GM18508 (cell line): ENCODE measurements around the gene CYB5RL.
"Not testable (repeated sequence)": the region's sequence is repeated elsewhere in the genome, so short reads cannot be mapped to it uniquely, and the experiment has no call there.

Experiments
- ATAC-seq: cut with Tn5 transposase; IDR thresholded peaks from one replicate; pipeline ENCODE4 v1.9.1; 2021; ENCODE audit warnings: moderate number of reproducible peaks; ENCODE audit not compliant: insufficient read depth, unreplicated experiment

The CYB5RL gene

GRCh38 chr1:54199765-54200518 is at the start of gene CYB5RL, which contains the start of gene MRPL37:
Gene CYB5RL (minus strand): TSS chr1:54200030. CDS start chr1:54195616, 4,414 bp downstream.
Gene MRPL37 (plus strand): TSS chr1:54200167. CDS start chr1:54200244, 77 bp downstream.
- ATAC-seq = peak; percentile 83

DNA sequence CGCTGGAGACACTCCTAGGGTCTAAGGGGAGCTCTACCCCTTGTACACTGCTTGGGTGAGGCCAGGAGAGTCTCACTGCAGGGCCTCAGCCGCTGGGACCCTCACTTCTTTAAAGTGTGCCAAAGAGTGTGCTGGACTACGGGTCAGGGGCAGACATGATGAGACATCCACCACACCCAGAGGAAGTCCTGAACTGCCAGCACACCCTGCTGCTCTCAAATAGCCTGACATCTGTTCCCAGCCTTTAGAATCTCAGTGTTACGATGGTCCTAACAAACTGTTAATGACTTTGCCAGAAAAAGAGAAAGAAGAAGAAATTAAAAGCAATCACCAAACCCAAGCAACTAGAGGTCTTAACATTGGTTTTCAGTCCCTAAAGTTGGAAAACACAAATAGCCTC is 49.1 kb upstream of the CYB5RL start:
- no peak for ATAC-seq

- ATAC-seq = no peak
These were observed 48.2 kb upstream of the CYB5RL start for GRCh38 chr1:54247863-54248515.

DNA sequence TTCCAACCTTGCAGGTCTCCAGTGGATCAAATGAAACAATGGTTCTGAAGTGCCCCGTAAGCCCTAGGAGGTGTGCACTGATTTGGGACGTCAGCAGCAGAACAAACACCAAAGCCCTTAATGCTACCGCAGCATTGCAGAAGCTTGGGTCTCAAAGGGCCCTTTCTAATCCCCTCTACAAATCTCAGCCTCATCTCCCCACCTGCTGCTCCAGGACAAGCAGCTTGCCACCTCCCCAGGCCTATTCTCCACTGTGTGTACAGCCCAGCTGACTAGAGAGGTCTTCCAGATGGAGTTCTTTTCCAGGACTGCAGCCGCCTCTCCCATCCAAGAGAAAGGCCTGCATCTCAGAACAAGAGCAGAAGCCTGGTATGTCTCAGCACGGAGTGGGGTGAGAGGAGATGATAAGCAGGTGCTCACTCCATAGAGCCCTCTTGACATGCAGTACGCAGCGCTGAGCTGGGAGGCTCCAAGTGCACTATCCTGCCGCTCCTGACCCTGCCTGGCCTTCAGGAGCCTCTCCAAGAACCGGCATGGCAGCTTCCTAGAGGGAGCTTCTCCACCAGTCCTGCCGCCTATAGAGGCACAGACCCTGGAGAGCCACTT is 46.4 kb upstream of the CYB5RL start:
- ATAC-seq = no peak

DNA sequence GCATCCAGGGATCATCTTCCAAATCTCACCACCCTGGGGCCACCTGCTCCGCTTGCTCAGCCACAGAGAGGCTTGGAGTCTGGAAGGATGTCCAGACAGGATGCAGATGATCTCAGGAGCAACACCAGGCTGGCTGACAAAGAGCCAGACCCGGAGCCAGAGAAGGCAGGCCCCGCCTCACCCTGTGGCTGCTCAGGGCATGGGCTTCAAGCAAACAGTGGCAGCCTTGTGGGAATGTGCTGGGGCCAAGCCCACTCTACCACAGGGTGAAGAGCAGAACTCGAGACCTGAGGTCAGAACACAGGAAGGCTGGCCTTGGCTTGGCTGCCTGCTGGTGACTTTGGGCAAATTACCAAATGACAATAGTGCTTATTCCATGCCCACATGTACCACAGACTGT is 45.7 kb upstream of the CYB5RL start:
- no peak for ATAC-seq

GRCh38 chr1:54244655-54245054 is 44.8 kb upstream of the CYB5RL start:
- no peak for ATAC-seq

- ATAC-seq = no peak
These were observed 43.2 kb upstream of the CYB5RL start for GRCh38 chr1:54243022-54243421.

DNA sequence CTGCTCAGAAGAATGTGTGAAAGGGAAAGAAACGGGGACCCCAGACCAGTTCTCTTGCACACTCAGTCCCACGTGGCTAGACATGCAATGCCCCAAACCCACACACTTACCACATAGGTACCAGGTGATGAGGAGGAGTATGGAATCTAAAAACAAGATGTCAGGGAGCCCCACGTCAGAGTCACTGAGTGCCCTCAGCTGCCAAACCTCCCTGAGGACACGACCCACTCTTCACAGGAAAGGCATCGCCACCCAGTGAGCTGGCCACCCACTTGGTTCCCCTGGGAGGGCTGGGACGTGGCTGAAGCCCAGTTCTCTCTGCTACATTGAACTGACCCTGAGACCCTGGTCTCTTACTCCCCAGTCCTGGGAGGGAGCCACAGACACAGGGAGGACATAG is 41.5 kb upstream of the CYB5RL start:
- no peak for ATAC-seq

- ATAC-seq = no peak
These were observed 41.0 kb upstream of the CYB5RL start for GRCh38 chr1:54240741-54241335.

- no peak for ATAC-seq
These were observed 39.8 kb upstream of the CYB5RL start for GRCh38 chr1:54239631-54240031.

DNA sequence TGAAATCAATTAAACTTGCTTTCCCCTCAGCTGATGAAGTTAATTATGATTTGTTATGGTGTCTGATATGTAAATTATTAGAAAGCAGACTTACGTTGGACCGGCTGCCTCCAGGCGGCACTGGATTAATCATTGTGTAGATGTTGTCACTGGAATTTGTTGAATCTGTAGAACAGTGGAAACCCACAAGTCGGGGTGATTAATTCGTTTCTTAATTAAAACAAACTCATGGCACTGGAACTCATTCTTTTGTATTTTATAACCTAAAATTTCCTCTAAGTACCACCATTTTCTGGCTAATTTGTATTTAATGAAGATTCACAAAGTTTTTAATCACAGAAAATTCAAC is 39.2 kb upstream of the CYB5RL start:
- no peak for ATAC-seq

GRCh38 chr1:54238353-54239034 is 38.7 kb upstream of the CYB5RL start:
- ATAC-seq = no peak

DNA sequence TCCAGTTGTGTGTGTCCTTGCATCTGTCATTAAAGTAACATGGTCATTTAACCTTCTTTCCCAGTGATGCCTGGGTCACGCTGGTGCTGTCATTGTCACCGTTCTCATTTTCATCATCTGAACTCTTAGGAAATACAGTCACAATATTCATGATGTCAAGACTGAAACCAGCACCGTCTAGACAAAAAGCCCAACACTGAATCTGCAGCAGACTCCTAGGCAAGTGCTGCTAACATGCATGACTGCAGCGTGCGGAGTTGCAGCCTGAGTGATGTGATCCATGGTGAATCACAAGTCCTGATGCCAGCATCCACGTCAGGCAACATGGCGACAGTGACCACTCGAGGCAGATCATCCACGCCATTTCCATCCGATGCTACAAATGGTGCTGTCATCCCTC is 37.8 kb upstream of the CYB5RL start:
- no peak for ATAC-seq

- no peak for ATAC-seq
These were observed 34.5 kb upstream of the CYB5RL start for GRCh38 chr1:54234284-54234683.

DNA sequence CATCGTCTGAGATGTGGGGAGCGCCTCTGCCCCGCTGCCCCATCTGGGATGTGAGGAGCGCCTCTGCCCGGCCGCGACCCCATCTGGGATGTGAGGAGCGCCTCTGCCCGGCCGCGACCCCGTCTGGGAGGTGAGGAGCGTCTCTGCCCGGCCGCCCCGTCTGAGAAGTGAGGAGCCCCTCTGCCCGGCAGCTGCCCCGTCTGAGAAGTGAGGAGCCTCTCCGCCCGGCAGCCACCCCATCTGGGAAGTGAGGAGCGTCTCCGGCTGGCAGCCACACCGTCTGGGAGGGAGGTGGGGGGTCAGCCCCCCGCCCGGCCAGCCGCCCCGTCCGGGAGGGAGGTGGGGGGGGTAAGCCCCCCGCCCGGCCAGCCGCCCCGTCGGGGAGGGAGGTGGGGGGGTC is 33.4 kb upstream of the CYB5RL start:
- ATAC-seq = not testable (repeated sequence)

DNA sequence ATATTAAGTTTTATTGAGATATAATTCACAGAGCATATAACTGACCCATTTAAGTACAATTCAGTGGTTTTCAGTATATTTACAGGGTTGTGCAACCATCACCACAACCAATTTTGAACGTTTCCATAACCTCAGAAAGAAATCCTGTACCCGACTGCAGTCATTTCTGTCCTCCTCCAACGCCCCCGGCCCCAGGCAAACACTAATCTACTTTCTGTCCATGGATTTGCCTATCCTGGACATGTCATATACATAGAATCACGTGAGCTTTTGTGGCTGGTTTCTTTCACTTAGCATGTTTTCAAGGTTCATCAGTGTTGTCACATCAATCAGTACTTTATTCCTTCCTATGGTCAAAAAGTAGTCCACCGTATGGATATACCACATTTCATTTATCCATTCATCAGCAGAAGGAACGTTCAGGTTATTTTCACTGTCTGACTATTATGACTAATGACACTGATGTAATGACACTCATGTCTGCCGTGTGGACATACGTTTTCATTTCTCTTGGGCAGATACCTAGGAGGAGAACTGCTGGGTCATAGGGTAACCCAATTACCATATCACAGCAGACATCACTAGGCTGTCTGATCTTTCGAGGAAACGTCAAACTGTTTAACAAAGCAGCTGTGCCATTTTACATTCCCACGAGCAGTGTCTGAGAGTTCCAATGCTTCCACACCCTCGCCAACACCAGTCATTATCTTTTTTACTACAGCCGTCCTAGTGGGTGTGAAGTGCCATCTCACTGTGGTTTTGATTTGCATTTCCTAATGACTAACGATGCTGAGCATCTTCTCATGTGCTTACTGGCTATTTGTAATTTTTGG is 30.9 kb upstream of the CYB5RL start:
- ATAC-seq = no peak

GRCh38 chr1:54229281-54229891 is 29.6 kb upstream of the CYB5RL start:
- no peak for ATAC-seq

GRCh38 chr1:54228638-54229079 is 28.8 kb upstream of the CYB5RL start:
- no peak for ATAC-seq

DNA sequence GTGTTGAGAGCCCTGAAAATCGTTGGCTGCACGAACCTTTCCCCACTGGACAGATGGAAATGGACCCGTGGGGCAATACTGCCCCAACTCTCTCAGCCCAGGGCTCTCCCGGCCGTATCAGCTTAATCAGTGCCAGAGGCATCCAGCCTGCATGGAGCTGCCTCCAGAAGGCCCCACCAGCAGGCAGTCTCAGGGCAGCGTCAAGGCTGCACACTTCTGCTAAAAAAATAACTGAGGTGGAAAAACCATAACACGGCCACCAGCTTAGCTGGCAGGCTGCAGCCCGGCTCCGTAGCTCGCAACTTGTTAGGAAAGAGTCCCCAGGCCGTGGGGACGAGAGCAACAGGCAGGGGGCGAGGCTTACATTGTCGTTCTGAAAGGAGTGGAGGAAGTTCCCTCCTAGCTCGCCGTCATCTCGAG is 28.1 kb upstream of the CYB5RL start:
- ATAC-seq = no peak
